Tibial nerve (tissue), 4 donors: Measurements from ENCODE around the gene ITIH2. TPM values are rescaled to one million over a fixed set of nuclear protein-coding genes. Genes with fewer than 3 reads are reported as not detected.
"Not testable (repeated sequence)": the region's sequence is repeated elsewhere in the genome, so short reads cannot be mapped to it uniquely, and the experiment has no call there.

Experiments used
- DNase-seq, 2 donors: peaks; one replicate each; pipeline ENCODE4 v3.0.0-alpha.2; 2019; ENCODE audit warnings: low spot score in 2 of 2
- H3K27ac ChIP-seq, 4 donors: fragments of 200-600 bp; sonication (generic) in 3 of 4; one replicate each; pipeline ENCODE4 v1.5.1; 2017 to 2019; ENCODE audit warnings: mild to moderate bottlenecking in 1 of 4
- H3K27me3 ChIP-seq, 2 donors: fragments of 200-600 bp; sonication (generic) in 1 of 2; one replicate each; pipeline versions ENCODE4 v1.5.1 to v1.6.0; 2017 to 2019
- H3K36me3 ChIP-seq, 3 donors: fragments of 200-600 bp; sonication (generic); one replicate each; pipeline ENCODE4 v1.5.1; 2018 to 2019
- H3K4me1 ChIP-seq, 4 donors: fragments of 200-600 bp; sonication (generic) in 3 of 4; one replicate each; pipeline ENCODE4 v1.5.1; 2017 to 2019
- H3K4me3 ChIP-seq, 4 donors: fragments of 200-600 bp; sonication (generic) in 3 of 4; one replicate each; pipeline ENCODE4 v1.5.1; 2017 to 2019; ENCODE audit warnings: mild to moderate bottlenecking in 1 of 4, moderate library complexity in 1 of 4
- H3K9me3 ChIP-seq, 4 donors: fragments of 200-600 bp; sonication (generic) in 3 of 4; one replicate each; pipeline ENCODE4 v1.5.1; 2017 to 2019
- CTCF ChIP-seq, 5 experiments: fragments of 200-600 bp in 3 of 5; fragments of 450-650 bp in 2 of 5; sonication (generic) in 3 of 5; IDR thresholded peaks; one replicate each; pipeline ENCODE4 v1.5.1; 2016 to 2019; ENCODE audit warnings: antibody characterized with exemption in 5 of 5, mild to moderate bottlenecking in 3 of 5, moderate library complexity in 2 of 5
- EP300 ChIP-seq, 2 donors: sonication (generic); formaldehyde crosslinking; IDR thresholded peaks; one replicate each; pipeline ENCODE4 v1.6.1; 2017; ENCODE audit warnings: antibody characterized with exemption in 2 of 2, mild to moderate bottlenecking in 1 of 2
- POLR2A ChIP-seq, 2 donors: fragments of 450-650 bp; IDR thresholded peaks; one replicate each; pipeline ENCODE4 v1.6.1; 2017; ENCODE audit warnings: antibody characterized with exemption in 2 of 2, mild to moderate bottlenecking in 2 of 2, moderate library complexity in 2 of 2
- WGBS, 2 donors: methylation state at CpG; one replicate each; pipeline ENCODE4 v1.1.5; 2018; 5-methylcytosine and 5-hydroxymethylcytosine counted together
- total RNA-seq, 4 donors: library from RNA; depleted of rRNA; stranded (reverse); fragments of >200 nt; gene quantifications; one replicate each; pipeline ENCODE4 v1.1.0, GENCODE V29; 2016

The ITIH2 gene
- total RNA-seq, 4 donors from 2014 or later = not detected

GRCh38 chr10:7689591-7689990 is 13.5 kb upstream of the ITIH2 start:
- Histone ChIP-seq H3K27ac (no peak overlapping the region), H3K9me3 (peaks cover 0 to 17% (median 0%) of the 10 kb centered on the region in 4 donors), H3K4me1 (no peaks in the 10 kb centered on the region), H3K27me3 (no peaks in the 10 kb centered on the region), H3K36me3 (no peaks in the 10 kb centered on the region), H3K4me3 (no peak overlapping the region)
- TF ChIP-seq EP300 (IDR thresholded peaks at IDR 0.05) (no peak), POLR2A (IDR thresholded peaks at IDR 0.05) (no peak), CTCF (IDR thresholded peaks at IDR 0.05) (no peak)
- no peak for DNase-seq

GRCh38 chr10:7690885-7691597 is 12.1 kb upstream of the ITIH2 start:
- DNase-seq, H3K4me1 ChIP-seq, H3K27me3 ChIP-seq, H3K27ac ChIP-seq, H3K4me3 ChIP-seq, H3K36me3 ChIP-seq: not testable (repeated sequence)
- WGBS, 2 donors = 78 to 85% methylated on average over 3 of the region's 3 CpGs
- peaks cover 0 to 17% (median 0%) of the 10 kb centered on the region in 4 donors for H3K9me3 ChIP-seq

GRCh38 chr10:7692368-7692767 is 10.7 kb upstream of the ITIH2 start:
- DNase-seq, H3K27ac ChIP-seq, H3K27me3 ChIP-seq, H3K4me1 ChIP-seq, H3K36me3 ChIP-seq, H3K4me3 ChIP-seq: not testable (repeated sequence)
- peaks cover 0 to 17% (median 0%) of the 10 kb centered on the region in 4 donors for H3K9me3 ChIP-seq

GRCh38 chr10:7693194-7693593 is 9.9 kb upstream of the ITIH2 start:
- H3K27ac ChIP-seq, H3K4me3 ChIP-seq: not testable (repeated sequence)

GRCh38 chr10:7696545-7696944 is 6.6 kb upstream of the ITIH2 start:
- no peaks in the 10 kb centered on the region for H3K4me1 ChIP-seq
- H3K27ac ChIP-seq = no peak overlapping the region
- H3K27me3 ChIP-seq = no peaks in the 10 kb centered on the region
- no peak for DNase-seq
- no peaks in the 10 kb centered on the region for H3K36me3 ChIP-seq
- no peak overlapping the region for H3K4me3 ChIP-seq
- H3K9me3 ChIP-seq = peaks cover 0 to 17% (median 0%) of the 10 kb centered on the region in 4 donors
- TF ChIP-seq CTCF (IDR thresholded peaks at IDR 0.05) (no peak), POLR2A (IDR thresholded peaks at IDR 0.05) (no peak), EP300 (IDR thresholded peaks at IDR 0.05) (no peak)
- 43 to 56% methylated on average over 3 of the region's 3 CpGs for WGBS, 2 donors

More at GRCh38 chr10:7693194-7693593, 9.9 kb upstream of the ITIH2 start:
- peaks cover 0 to 17% (median 0%) of the 10 kb centered on the region in 4 donors for H3K9me3 ChIP-seq
- H3K4me1 ChIP-seq, H3K27me3 ChIP-seq, DNase-seq, H3K36me3 ChIP-seq: not testable (repeated sequence)

- H3K4me3 ChIP-seq = no peak overlapping the region
- no peaks in the 10 kb centered on the region for H3K36me3 ChIP-seq
- WGBS, 2 donors = 82 to 89% methylated on average over 8 of the region's 8 CpGs
- no peaks in the 10 kb centered on the region for H3K4me1 ChIP-seq
- TF ChIP-seq POLR2A (IDR thresholded peaks at IDR 0.05) (no peak), CTCF (IDR thresholded peaks at IDR 0.05) (no peak), EP300 (IDR thresholded peaks at IDR 0.05) (no peak)
- no peak overlapping the region for H3K27ac ChIP-seq
- DNase-seq = no peak
- H3K9me3 ChIP-seq = peaks cover 0 to 10% (median 0%) of the 10 kb centered on the region in 4 donors
- no peaks in the 10 kb centered on the region for H3K27me3 ChIP-seq
Observed at GRCh38 chr10:7697426-7697825, 5.7 kb upstream of the ITIH2 start.
